Neutrophil (primary cell): ENCODE measurements around the gene UTP11.

Experiments
- H3K27ac ChIP-seq: fragments of 200-600 bp; sonication (generic); 2 replicates; pipeline ENCODE4 v1.5.1; 2016; ENCODE audit warnings: mild to moderate bottlenecking, moderate library complexity
- H3K27me3 ChIP-seq: fragments of 200-600 bp; sonication (generic); 2 replicates; pipeline ENCODE4 v1.6.0; 2016; ENCODE audit warnings: mild to moderate bottlenecking
- H3K36me3 ChIP-seq: fragments of 200-600 bp; sonication (generic); 2 replicates; pipeline ENCODE4 v1.5.1; 2017
- H3K4me1 ChIP-seq, 2 experiments: fragments of 200-600 bp in 1 of 2; sonication (generic) in 1 of 2; 1 replicate in 1 of 2; 2 replicates in 1 of 2; pipeline versions ENCODE4 v1.5.1 to v1.6.1; 2013 to 2016; ENCODE audit warnings: low read depth in 1 of 2, low read length in 1 of 2, mild to moderate bottlenecking in 1 of 2, moderate library complexity in 1 of 2; ENCODE audit not compliant: control insufficient read depth in 1 of 2, insufficient read depth in 1 of 2
- H3K4me3 ChIP-seq, 2 experiments: fragments of 200-600 bp in 1 of 2; sonication (generic) in 1 of 2; 1 replicate in 1 of 2; 2 replicates in 1 of 2; pipeline ENCODE4 v1.5.1; 2013 to 2016; ENCODE audit warnings: low read depth in 1 of 2, low read length in 1 of 2, mild to moderate bottlenecking in 1 of 2, moderate library complexity in 1 of 2
- H3K9me3 ChIP-seq: fragments of 200-600 bp; sonication (generic); 2 replicates; pipeline ENCODE4 v1.5.1; 2016
- CTCF ChIP-seq: fragments of 200-600 bp; sonication (generic); IDR thresholded peaks from 2 replicates; pipeline ENCODE4 v1.5.1; 2016; ENCODE audit warnings: antibody characterized with exemption

UTP11 gene

GRCh38 chr1:38045401-38046332 lies 33.1 kb downstream of the UTP11 start:
- Histone ChIP-seq H3K27ac (no peak overlapping the region), H3K4me1 (peaks cover 11 to 26% of the 10 kb centered on the region in 2 experiments), H3K9me3 (no peaks in the 10 kb centered on the region), H3K27me3 (peaks cover 100% of the 10 kb centered on the region), H3K36me3 (no peaks in the 10 kb centered on the region), H3K4me3 (no peak overlapping the region)
- no peak for TF ChIP-seq CTCF

- Histone ChIP-seq H3K27me3 (peaks cover 100% of the 10 kb centered on the region), H3K9me3 (no peaks in the 10 kb centered on the region), H3K4me1 (peaks cover 11 to 26% of the 10 kb centered on the region in 2 experiments), H3K4me3 (peak within 1 kb of the TSS; percentile 40 to 65), H3K36me3 (no peaks in the 10 kb centered on the region), H3K27ac (no peak within 1 kb of the TSS)
- no peak for TF ChIP-seq CTCF
Observed at GRCh38 chr1:38046333-38046883, 33.9 kb downstream of the UTP11 start, which contains the start of gene POU3F1. POU3F1 (minus strand) TSS chr1:38046793; CDS start chr1:38046743, 50 bp downstream.

- no peak for TF ChIP-seq CTCF
- H3K4me3 ChIP-seq: peak overlapping the region; percentile 40 to 65
- peaks cover 11 to 26% of the 10 kb centered on the region in 2 experiments for H3K4me1 ChIP-seq
- no peaks in the 10 kb centered on the region for H3K36me3 ChIP-seq
- no peak overlapping the region for H3K27ac ChIP-seq
- peaks cover 100% of the 10 kb centered on the region for H3K27me3 ChIP-seq
- H3K9me3 ChIP-seq: no peaks in the 10 kb centered on the region
Observed at GRCh38 chr1:38046884-38047602, 34.5 kb downstream of the UTP11 start.

- no peak for TF ChIP-seq CTCF
- Histone ChIP-seq H3K4me1 (peaks cover 11 to 26% of the 10 kb centered on the region in 2 experiments), H3K36me3 (no peaks in the 10 kb centered on the region), H3K27ac (no peak overlapping the region), H3K27me3 (peaks cover 100% of the 10 kb centered on the region), H3K9me3 (no peaks in the 10 kb centered on the region), H3K4me3 (no peak overlapping the region)
Observed at GRCh38 chr1:38047603-38048141, 35.1 kb downstream of the UTP11 start.

GRCh38 chr1:38050397-38051078 lies 38.0 kb downstream of the UTP11 start:
- H3K27me3 ChIP-seq: peaks cover 97% of the 10 kb centered on the region
- no peaks in the 10 kb centered on the region for H3K36me3 ChIP-seq
- H3K9me3 ChIP-seq: no peaks in the 10 kb centered on the region
- H3K4me3 ChIP-seq: no peak overlapping the region
- H3K4me1 ChIP-seq: peaks cover 2 to 12% of the 10 kb centered on the region in 2 experiments
- no peak for TF ChIP-seq CTCF
- no peak overlapping the region for H3K27ac ChIP-seq
